ENCODE measurements around the gene TMEM116.

DNA sequence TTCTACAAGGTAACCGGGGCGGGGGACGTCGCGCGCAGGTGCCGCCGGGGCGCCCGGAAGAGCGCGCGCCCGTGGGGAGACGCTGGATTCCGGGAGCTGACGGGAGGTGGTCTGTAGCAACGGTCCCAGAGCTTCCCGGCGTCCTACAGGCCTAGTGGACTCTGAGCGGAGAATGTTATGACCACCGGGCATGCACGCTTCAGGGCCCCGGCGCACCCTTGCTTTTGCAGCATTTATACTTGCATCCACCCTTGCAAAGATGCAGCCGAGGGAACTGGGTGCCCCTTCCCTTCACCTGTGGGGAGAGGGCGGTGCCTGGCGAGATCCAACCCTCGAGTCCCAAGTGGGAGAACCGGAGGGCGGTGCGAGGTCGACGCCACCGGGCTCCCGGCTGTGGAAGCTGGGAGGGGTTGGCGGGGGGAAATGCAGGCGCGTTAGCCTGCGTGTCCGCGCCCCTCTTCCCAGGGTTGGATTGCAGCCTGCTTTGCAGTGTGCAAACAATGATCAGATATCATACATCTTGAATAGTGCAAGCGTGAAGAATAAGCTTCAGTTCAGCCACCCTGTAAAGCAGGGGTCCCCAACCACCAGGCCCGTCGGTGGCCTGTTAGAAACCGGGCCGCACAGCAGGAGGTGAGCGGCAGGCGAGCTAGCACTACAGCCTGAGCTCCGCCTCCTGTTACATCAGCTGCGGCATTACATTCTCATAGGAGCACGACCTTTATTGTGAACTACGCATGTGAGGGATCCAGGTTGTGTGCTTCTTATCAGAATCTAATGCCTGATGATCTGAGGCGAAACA, 837 bp upstream of the TMEM116 start:
- no peak for TF ChIP-seq CTCF (IDR thresholded peaks at IDR 0.05; ENCODE audit: low read depth, low read length, poor library complexity, severe bottlenecking)
- TF ChIP-seq EZH2phosphoT487 (IDR thresholded peaks at IDR 0.05; ENCODE audit: borderline replicate concordance, low read length), result no peak

Measured in DOHH2 (cell line).